GM23248 (cell line): ENCODE data around the gene CYP27B1. TPM values are rescaled to one million over a fixed set of nuclear protein-coding genes. Genes with fewer than 3 reads are reported as not detected.

Experiments
- DNase-seq: peaks from one replicate; pipeline ENCODE4 v3.0.0-alpha.2; 2015
- H2AFZ ChIP-seq: fragments of 200-600 bp; sonication (generic); 2 replicates; pipeline ENCODE4 v1.6.1; 2016; ENCODE audit warnings: antibody characterized with exemption
- H3F3A ChIP-seq: fragments of 200-600 bp; sonication (generic); 2 replicates; pipeline ENCODE4 v1.6.1; 2016; ENCODE audit warnings: mild to moderate bottlenecking, antibody characterized with exemption, mixed run types; ENCODE audit not compliant: insufficient read depth
- H3K27ac ChIP-seq: fragments of 200-600 bp; sonication (generic); 2 replicates; pipeline ENCODE4 v1.5.1; 2016; ENCODE audit warnings: mild to moderate bottlenecking
- H3K27me3 ChIP-seq: fragments of 200-600 bp; sonication (generic); replicated peaks from 2 replicates; pipeline ENCODE4 v1.6.1; 2016; ENCODE audit warnings: mild to moderate bottlenecking; ENCODE audit not compliant: insufficient read depth
- H3K36me3 ChIP-seq: fragments of 200-600 bp; sonication (generic); 2 replicates; pipeline ENCODE4 v1.6.1; 2016; ENCODE audit warnings: low read depth, mild to moderate bottlenecking
- H3K4me1 ChIP-seq: fragments of 200-600 bp; sonication (generic); 2 replicates; pipeline ENCODE4 v1.6.1; 2016; ENCODE audit warnings: mild to moderate bottlenecking; ENCODE audit not compliant: insufficient read depth
- H3K4me2 ChIP-seq: fragments of 200-600 bp; sonication (generic); one replicate; pipeline ENCODE4 v1.6.1; 2016; ENCODE audit warnings: mild to moderate bottlenecking; ENCODE audit not compliant: unreplicated experiment
- H3K4me3 ChIP-seq: fragments of 200-600 bp; sonication (generic); 2 replicates; pipeline ENCODE4 v1.5.1; 2016; ENCODE audit warnings: mild to moderate bottlenecking
- H3K79me2 ChIP-seq: fragments of 200-600 bp; sonication (generic); 2 replicates; pipeline ENCODE4 v1.6.1; 2016; ENCODE audit warnings: mild to moderate bottlenecking; ENCODE audit not compliant: insufficient read depth
- H3K9ac ChIP-seq: fragments of 200-600 bp; sonication (generic); 2 replicates; pipeline ENCODE4 v1.6.1; 2016; ENCODE audit warnings: mild to moderate bottlenecking
- H3K9me2 ChIP-seq: fragments of 200-600 bp; sonication (generic); 2 replicates; pipeline ENCODE4 v1.6.1; 2016; ENCODE audit warnings: mixed run types, mild to moderate bottlenecking, moderate library complexity; ENCODE audit not compliant: insufficient read depth
- H3K9me3 ChIP-seq: fragments of 200-600 bp; sonication (generic); one replicate; pipeline ENCODE4 v1.6.1; 2017; ENCODE audit warnings: low read depth
- H4K20me1 ChIP-seq: fragments of 200-600 bp; sonication (generic); 2 replicates; pipeline ENCODE4 v1.6.0; 2016; ENCODE audit not compliant: insufficient read depth
- EZH2 ChIP-seq: fragments of 200-600 bp; sonication (generic); IDR thresholded peaks from 2 replicates; pipeline ENCODE4 v1.6.1; 2018; ENCODE audit warnings: antibody characterized with exemption, mild to moderate bottlenecking; ENCODE audit not compliant: insufficient read depth, poor library complexity, severe bottlenecking
- EZH2phosphoT487 ChIP-seq: fragments of 200-600 bp; sonication (generic); IDR thresholded peaks from 2 replicates; pipeline ENCODE4 v1.6.1; 2018; ENCODE audit warnings: antibody characterized with exemption, moderate library complexity, mild to moderate bottlenecking, low read depth; ENCODE audit not compliant: insufficient read depth
- WGBS, 2 experiments: methylation state at CpG; one replicate each; pipeline ENCODE4 v1.1.6; 2015 to 2017; ENCODE audit warnings: low lambda C conversion rate in 2 of 2, low coverage in 1 of 2; ENCODE audit errors: missing lambda C conversion rate in 2 of 2; 5-methylcytosine and 5-hydroxymethylcytosine counted together
- in situ Hi-C: fragments of 300-500 bp; cut with MboI; formaldehyde crosslinking; loops from 2 replicates; pipeline ENCODE4 v1.15.0; 2020
- polyA plus RNA-seq: library from polyadenylated mRNA; unstranded; fragments of >200 nt; fragmentation: Nextera tagmentation; extraction: Ambion mirVana; gene quantifications from 2 replicates; pipeline ENCODE4 v1.2.1, GENCODE V29; 2016
- total RNA-seq: library from RNA; depleted of rRNA; stranded (reverse); fragments of >200 nt; shearing (Covaris generic); gene quantifications from 2 replicates; pipeline ENCODE4 v1.2.3, GENCODE V29; 2014

The CYP27B1 gene
- total and polyA plus RNA-seq, 2 experiments from 2014 or later = 0.78 to 0.86 TPM

- Histone ChIP-seq H3K36me3 (no peaks in the 10 kb centered on the region), H4K20me1 (no peaks in the 10 kb centered on the region), H2AFZ (peak overlapping the region; percentile 55), H3K27ac (no peak overlapping the region), H3K79me2 (no peaks in the 10 kb centered on the region), H3K4me3 (peak overlapping the region; percentile 55), H3K9me2 (no peaks in the 10 kb centered on the region), H3K9me3 (no peaks in the 10 kb centered on the region), H3F3A (no peaks in the 10 kb centered on the region), H3K9ac (peak overlapping the region; percentile 10; the same call in 1 of the 2 replicates), H3K4me2 (peak overlapping the region; percentile 75), H3K4me1 (no peaks in the 10 kb centered on the region), H3K27me3 (peaks cover 40% of the 10 kb centered on the region)
- peak; percentile 57 for DNase-seq
- in situ Hi-C loops = no loop called here
- 3% methylated on average over 44 to 49 of the region's 49 CpGs for WGBS, 2 experiments
- no peak for TF ChIP-seq EZH2
- TF ChIP-seq EZH2phosphoT487 = no peak
Observed at GRCh38 chr12:57735952-57736740, 30.7 kb downstream of the CYP27B1 start.

- Histone ChIP-seq H3K9me3 (no peaks in the 10 kb centered on the region), H3K4me3 (peak overlapping the region; percentile 55; the same call in 1 of the 2 replicates), H3K36me3 (no peaks in the 10 kb centered on the region), H3K9me2 (no peaks in the 10 kb centered on the region), H3K9ac (0 out of 2 replicates have a peak overlapping the region, but pooled peaks have one; percentile 10), H3K4me2 (peak overlapping the region; percentile 75), H3K79me2 (no peaks in the 10 kb centered on the region), H3K27ac (no peak overlapping the region), H4K20me1 (no peaks in the 10 kb centered on the region), H2AFZ (peak overlapping the region; percentile 55), H3F3A (no peaks in the 10 kb centered on the region), H3K27me3 (peaks cover 37% of the 10 kb centered on the region), H3K4me1 (no peaks in the 10 kb centered on the region)
- TF ChIP-seq EZH2phosphoT487 (no peak), EZH2 (no peak)
- in situ Hi-C loops = no loop called here
- peak; percentile 44 for DNase-seq
- 24 to 25% methylated on average over 8 of the region's 8 CpGs for WGBS, 2 experiments
Observed at GRCh38 chr12:57735198-57735855, 31.6 kb downstream of the CYP27B1 start.

- no peak for DNase-seq
- Histone ChIP-seq H3K4me3 (no peak overlapping the region), H3K36me3 (no peaks in the 10 kb centered on the region), H2AFZ (no peak overlapping the region), H4K20me1 (no peaks in the 10 kb centered on the region), H3K4me1 (no peaks in the 10 kb centered on the region), H3K79me2 (no peaks in the 10 kb centered on the region), H3K4me2 (no peak overlapping the region), H3K9ac (no peak overlapping the region), H3K9me3 (no peaks in the 10 kb centered on the region), H3K27ac (no peak overlapping the region), H3K9me2 (no peaks in the 10 kb centered on the region), H3F3A (no peaks in the 10 kb centered on the region), H3K27me3 (peaks cover 32% of the 10 kb centered on the region)
- in situ Hi-C loops = no loop called here
- 81 to 93% methylated on average over 4 of the region's 4 CpGs for WGBS, 2 experiments
- TF ChIP-seq EZH2phosphoT487 (no peak), EZH2 (no peak)
Observed at GRCh38 chr12:57734591-57734990, 32.3 kb downstream of the CYP27B1 start.

- H3K27ac ChIP-seq = no peak overlapping the region
- H3F3A ChIP-seq = no peaks in the 10 kb centered on the region
- in situ Hi-C loops = no loop called here
- no peak overlapping the region for H2AFZ ChIP-seq
- no peaks in the 10 kb centered on the region for H3K36me3 ChIP-seq
- no peak overlapping the region for H3K4me3 ChIP-seq
- no peaks in the 10 kb centered on the region for H3K9me2 ChIP-seq
- H3K79me2 ChIP-seq = no peaks in the 10 kb centered on the region
- no peak overlapping the region for H3K9ac ChIP-seq
- no peaks in the 10 kb centered on the region for H4K20me1 ChIP-seq
- no peak for DNase-seq
- TF ChIP-seq EZH2 = no peak
- no peak for TF ChIP-seq EZH2phosphoT487
- no peaks in the 10 kb centered on the region for H3K4me1 ChIP-seq
- H3K27me3 ChIP-seq = peaks cover 25% of the 10 kb centered on the region
- 70 to 92% methylated on average over 6 of the region's 6 CpGs for WGBS, 2 experiments
- no peaks in the 10 kb centered on the region for H3K9me3 ChIP-seq
- no peak overlapping the region for H3K4me2 ChIP-seq
Observed at GRCh38 chr12:57733928-57734327, 33.0 kb downstream of the CYP27B1 start.
